ENCODE results near the gene GSKIP.
A peak's percentile ranks its signal among the peaks of the same experiment; 100 is the strongest.

GSKIP gene

GRCh38 chr14:96422992-96423391, 59.7 kb downstream of the GSKIP start:
- no peak for DNase-seq

- no peak for DNase-seq
Observed at GRCh38 chr14:96423446-96424108, 60.3 kb downstream of the GSKIP start.

GRCh38 chr14:96424109-96424989, 61.0 kb downstream of the GSKIP start:
- peak; percentile 50 for DNase-seq

GRCh38 chr14:96434040-96434439, 70.7 kb downstream of the GSKIP start:
- no peak for DNase-seq

Measured in KG1 (cell line).